GM21423 (cell line): ENCODE data around the gene FZD7.

Experiments used
- ATAC-seq: cut with Tn5 transposase; IDR thresholded peaks from one replicate; pipeline ENCODE4 v1.9.1; 2021; ENCODE audit warnings: mild to moderate bottlenecking, moderate library complexity; ENCODE audit not compliant: unreplicated experiment

Gene FZD7

DNA sequence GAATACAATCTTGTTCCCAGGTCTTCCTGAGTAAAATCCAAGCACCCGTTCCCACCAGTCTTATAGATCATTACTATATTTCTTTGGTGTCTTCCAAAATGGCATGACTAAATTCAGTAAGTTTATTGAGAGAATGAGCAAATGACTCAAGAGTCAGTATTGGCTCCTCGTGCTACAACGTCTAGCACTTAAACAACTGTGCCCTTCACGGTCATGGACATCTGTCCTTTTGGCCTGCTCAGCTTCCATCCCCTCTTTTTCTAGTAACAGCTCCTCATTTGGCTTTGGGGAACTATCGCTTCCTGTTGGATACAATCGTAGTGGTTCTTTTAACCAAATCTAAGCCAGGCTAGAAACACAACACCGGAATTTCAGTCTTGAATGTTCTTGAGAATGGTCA, 24.1 kb upstream of the FZD7 start:
- ATAC-seq, result no peak

DNA sequence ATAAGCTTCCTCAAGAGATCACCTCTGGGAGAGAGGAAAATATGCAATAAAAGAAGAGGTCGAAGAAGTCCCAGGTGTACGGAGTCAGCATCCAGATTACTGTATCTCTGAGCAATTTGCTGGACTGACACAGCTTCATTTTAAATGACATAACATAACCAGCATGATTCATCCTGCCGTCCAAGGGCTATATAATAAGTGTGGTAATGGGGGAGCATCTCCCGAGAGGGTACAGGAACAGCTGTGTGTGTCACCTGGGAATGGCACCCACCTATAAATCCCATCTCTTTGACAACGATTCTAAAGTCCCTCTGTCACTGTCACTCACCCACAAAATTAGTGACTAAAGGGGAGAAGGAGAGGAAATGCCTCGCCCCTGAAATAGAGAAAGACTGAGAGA, 19.3 kb upstream of the FZD7 start:
- ATAC-seq, result no peak

DNA sequence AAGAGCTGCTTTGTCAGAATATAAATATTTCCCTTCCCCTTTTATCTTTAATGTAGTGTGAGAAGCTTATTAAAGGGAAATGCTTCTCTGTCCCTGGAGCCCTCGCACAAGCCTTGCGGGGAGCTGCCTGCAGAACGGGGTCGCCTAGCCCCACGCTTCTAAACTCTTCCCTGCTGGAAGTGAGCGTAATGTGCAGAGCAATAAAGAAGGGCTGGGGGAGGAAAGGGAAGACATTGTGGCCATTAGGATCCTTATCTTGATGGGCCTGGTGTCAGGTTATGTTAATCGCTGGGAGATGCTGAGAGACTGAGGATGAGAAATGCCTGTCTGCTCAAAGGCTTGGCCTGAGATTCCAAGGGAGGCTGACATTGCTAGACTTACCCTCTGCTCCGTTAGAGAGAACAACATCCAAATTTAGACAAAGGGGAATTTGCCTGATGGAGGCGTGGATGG, 18.9 kb upstream of the FZD7 start:
- no peak for ATAC-seq

DNA sequence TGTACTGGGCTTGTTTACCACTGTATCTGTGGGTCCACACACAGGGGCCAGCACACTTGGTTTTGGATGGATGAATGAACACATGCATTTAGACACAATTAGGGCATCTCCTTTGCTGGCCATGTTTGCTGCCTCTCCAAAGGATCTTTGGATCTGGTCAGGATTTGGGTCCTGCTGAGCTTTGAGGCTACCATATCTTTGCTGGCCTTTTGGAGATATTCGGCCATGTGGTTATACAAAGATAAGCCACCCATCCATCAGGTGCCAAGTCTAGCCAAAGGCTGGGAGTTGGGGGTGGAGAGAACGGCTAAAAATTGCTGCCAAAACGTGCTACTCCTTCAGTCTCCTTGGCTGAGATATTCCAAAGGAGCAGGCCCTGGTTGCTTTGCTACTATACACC, 18.2 kb upstream of the FZD7 start:
- ATAC-seq, result no peak

DNA sequence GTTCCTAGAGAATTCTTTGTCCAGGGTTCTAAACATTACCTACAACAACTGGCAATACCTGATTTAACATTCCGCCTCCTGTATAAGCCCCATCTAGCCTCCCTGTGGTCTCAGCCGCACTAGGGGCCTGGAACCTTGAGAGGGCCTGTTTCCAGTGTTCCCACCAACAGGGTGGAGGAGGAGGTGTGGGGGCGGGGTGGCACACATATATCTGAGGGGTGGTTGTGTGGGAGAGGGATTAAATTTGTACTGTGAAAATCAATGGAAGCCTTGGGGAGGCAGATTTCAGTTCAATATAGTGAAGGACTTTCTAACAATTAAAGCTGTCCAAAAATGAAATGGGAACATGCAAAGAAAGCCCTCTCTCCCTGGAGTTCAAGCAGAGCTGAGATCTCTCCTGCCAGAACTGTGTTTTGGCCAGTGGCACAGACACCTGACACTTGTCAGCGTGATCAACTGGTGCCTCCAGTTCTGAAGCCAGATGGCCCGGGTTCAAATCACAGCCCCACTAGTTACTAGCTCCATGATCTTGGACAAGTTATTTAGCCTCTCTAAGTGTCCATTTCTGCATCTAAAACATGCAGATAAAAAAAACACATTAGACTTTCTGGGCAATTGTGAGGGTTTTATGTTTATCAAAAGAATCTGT, 17.0 kb upstream of the FZD7 start:
- ATAC-seq, result no peak

DNA sequence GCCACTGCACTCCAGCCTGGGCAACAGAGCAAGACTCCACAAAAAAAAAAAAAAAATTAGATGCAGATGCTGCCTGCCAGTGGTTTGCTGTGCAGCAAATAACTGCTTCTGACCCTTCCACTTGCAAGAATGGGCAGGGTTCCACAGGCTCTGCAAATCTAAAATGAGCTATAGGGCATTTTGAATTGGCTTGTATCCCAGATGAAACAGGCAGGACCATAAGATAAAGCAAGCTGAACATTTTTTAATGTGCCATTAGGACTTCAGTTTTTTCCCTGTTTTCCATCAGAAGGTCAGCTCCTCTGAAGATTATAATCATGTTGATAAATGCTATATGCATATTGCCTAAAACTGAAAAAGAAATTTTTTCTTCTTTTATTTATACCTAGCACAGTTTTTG, 15.7 kb upstream of the FZD7 start:
- no peak for ATAC-seq

DNA sequence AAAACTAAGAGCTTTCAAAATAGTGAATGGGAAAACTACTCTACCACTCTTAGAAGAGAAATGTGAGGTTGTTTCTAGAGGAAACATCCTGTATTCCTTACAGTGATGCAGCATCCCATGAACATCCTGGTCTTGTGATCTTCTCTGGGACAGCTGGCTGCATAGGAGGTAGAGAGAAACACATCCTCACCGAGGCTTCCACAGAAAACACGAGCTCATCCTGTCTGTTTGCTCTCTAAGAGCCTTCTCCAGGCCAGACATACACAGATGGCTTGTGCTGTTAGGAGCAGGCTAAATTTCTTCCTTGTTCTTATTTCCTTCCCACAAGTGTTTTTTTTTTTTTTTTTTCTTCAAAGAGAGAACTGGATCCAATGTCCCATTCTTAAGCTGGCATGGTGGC, 14.7 kb upstream of the FZD7 start:
- ATAC-seq, result no peak

DNA sequence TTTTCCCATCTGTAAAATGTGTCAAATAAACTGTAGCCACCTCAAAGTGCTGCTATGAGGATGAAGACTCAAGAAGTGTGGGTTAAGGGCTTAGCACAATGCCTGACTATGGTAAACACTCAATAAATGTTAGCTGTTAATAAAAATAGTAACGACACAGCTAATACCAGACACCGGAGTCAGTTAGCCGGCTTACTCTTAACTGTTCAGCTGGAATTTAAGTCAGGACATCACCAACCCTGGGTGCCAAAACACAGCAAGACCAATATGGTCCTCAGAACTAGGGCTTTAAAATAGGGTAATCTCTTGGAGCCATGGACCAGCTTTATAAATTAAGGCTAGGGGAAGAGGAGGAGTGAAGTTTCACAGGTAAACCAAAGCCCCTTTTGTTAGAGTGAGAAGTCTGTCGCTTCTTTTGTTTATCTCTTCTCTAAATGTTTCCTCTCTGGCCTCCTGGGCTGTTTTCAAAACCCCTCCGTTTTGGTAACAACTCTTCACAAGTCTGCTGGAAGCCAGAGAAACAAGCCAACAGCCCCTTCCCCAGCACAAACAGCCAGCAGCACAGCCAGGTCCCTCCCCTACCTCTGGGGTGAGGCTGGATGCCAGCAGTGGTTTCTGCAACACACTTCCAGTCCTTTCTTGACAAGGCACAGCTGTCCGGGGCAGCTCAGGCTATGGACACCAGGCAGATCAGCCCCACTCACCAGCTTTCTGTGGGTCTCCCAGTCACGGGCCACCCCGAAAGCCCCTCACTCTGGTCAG, 13.8 kb upstream of the FZD7 start:
- no peak for ATAC-seq

DNA sequence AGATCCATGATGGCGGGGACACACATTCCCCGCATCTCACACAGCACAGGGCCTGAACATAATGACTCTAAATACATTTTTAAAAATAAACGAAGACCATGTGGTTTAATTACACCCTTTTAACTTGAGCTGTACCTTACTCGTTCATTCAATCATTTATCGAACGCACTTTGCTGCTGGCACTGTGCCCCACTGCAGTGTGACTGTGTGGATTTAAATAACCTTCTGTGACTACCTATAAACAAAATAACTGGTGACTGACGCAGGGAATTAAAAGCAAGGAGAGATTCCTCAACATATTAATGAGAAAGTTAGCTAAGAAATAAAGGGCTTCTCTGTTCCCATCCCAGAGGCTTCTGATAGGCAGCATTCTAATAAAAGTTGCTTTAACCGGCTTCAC, 10.9 kb upstream of the FZD7 start:
- ATAC-seq, result no peak

DNA sequence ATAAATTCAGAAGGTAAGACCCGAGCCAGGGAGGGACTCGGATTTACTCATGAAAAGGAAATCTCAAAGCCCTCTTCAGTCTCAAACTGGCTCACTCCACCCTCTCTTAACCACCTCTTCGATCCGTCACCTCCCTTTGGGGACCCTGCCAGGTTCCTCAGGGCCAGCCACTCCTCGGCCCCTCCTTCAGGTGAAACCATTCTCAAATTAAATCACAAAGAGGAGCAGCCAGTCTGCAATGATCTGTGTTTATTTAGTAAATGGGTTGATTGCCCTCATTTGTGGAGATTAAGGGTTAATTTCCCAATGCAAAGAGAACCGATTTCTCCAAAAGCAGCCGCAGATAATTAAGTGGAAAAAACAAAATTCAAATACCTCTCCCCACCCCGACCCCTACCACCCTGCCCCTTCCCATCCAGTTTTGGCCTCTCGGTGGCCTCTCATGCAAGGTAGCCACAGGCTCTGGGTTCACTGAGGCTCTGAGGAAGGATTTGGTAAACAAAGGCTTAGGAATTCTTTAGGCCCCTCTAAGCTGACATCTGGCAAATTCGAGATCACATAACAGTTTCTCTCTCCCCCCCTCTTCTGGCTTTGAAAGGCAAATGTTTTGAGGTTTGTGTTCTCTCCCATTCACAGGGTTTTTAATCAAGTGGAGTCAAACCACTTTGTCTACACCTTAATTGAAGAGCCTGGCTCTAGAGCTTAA, 10.3 kb upstream of the FZD7 start:
- no peak for ATAC-seq

DNA sequence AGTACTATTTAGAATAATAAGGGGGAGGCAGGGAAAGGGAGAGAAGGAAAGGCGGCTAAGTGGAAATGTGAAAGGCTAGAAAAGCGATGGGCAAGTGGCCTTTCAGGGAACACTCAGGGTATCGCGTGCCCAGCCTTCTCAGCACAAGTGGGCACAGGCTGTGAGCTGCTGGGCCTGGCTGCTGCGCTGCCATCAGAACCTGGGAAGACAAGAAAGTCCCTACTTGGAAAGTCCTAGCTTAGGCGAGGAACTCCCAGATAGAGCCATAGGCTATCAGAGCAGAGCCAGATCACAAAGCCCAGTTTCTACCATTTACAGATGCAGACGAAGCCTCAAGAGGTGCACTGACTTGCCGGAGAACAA, 9.8 kb upstream of the FZD7 start:
- no peak for ATAC-seq

DNA sequence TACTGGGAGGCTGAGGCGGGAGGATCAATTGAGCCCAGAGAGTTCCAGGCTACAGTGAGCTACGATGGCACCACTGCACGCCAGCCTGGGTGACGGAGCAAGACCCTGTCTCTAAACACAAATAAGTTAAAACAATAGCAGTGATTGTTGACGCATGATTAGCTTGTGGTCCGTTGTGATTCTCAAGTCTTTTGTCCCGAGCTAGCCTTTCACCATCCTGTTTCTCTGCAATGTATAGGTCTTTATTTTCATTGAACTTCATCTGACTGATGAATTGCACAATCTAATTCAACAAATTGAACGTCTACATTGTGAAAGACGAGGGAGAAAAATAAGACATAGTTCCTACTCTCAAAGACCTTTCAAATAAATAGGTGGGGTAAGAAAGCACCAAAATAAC, 8.8 kb upstream of the FZD7 start:
- ATAC-seq, result no peak

DNA sequence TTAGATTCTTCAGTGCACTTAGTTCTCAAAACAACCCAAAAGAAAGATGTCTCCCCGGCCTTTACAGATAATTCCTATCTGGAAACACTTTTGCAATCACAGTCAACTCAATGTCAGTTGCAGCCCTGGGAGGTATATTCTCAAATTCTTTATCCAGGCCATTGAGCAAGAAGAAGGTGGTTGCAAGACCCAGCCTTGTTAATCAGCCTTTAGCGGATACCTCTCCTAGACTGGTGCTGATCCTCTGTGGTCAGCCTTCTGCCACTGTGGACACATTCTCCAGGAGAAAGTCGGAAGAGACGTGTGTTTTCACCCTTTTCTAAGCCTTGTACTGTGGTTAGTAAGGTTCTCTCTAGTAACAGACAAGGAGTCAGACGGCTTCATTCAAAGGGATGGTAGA, 7.8 kb upstream of the FZD7 start:
- no peak for ATAC-seq

DNA sequence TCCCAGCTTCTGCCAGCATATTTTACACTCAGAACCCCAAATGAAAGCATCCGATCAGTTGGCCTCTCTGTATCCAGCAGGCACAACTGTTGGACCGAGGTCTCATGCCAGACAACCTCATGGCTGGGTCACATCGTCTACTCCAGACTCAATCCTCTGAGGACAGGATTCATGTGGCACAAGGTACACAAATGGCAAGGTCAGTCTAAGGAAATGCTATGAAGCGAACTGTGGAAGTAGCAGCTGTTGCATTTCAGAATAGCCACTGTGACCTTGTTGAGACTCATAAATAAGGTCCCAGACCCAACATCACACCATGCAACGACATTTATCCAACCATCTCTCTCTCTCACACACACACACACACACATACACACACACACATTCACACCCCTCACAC, 7.1 kb upstream of the FZD7 start:
- no peak for ATAC-seq

DNA sequence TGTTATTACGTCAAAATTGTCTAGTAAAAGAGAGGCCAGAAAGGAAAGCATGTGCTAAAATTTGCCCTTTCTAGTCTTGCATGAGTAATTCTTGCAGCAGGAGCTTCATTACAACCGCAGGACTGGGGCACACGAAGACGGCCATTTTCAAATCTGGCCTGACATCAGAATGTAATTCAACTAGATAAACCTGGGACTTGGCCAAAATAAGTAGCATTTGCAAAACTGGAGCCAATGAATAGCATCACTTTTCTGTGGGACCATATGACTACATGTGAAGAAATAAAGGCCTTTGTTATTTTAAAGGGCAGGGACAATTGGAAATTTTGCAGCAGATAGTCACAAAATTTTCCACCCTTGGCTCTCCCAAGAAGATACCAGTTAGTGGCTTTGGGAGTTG, 3.0 kb upstream of the FZD7 start:
- no peak for ATAC-seq

DNA sequence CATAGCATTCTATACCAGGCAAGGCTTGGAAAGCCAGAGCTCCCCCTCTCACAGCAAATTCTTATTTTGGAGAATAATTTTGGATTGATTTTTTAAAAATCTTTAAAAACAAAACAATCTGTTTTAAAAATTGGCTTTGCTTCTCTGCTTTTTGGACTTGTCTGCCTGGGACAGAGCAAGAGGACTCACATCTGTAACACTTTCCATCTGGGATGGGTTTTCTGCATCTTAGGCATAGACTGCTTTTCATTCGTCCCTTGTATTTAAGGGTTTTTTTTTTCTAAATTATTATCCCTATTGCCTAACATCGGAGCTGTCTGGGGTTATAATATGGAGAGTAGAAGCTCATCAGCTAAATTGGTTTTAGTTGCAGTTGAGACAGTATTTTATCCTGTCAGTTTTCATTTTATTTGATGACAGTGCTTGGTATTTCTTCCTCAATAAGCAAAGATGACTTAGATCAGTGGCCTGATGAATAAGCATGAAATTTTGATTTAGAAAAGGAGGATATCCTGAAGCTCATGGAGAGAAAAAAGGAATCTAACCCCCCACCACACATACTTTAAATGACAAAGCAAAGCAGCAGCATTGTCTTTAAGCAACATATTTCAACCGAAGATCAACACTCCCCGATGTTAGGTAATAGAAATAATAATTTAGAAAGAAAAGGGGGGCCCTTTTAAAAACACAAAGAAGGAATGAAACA, 2.3 kb upstream of the FZD7 start:
- no peak for ATAC-seq

DNA sequence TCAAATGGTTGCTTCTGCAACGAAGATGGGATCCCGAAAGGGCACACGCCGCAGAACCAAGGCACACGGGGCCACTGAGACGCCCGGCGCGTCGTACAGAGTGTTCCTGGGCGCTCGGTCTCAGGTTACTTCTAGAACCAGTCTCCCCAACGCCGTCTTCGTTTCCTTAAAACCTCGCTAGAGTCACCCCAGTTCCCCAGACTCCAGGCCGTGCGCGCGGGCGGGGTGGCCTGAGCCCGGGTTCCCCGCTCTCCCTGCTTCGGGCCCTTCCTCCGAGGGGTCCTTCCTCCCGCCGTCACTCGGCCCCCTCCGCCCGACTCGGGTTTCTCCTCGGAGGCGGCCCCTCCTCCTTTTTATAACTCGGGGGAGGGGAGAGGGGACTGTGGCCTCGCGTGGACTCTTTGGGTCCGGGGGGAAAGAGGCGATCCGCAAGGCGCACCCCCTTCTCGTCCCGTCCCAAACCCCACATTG, 774 bp upstream of the FZD7 start:
- ATAC-seq, result peak; percentile 16

DNA sequence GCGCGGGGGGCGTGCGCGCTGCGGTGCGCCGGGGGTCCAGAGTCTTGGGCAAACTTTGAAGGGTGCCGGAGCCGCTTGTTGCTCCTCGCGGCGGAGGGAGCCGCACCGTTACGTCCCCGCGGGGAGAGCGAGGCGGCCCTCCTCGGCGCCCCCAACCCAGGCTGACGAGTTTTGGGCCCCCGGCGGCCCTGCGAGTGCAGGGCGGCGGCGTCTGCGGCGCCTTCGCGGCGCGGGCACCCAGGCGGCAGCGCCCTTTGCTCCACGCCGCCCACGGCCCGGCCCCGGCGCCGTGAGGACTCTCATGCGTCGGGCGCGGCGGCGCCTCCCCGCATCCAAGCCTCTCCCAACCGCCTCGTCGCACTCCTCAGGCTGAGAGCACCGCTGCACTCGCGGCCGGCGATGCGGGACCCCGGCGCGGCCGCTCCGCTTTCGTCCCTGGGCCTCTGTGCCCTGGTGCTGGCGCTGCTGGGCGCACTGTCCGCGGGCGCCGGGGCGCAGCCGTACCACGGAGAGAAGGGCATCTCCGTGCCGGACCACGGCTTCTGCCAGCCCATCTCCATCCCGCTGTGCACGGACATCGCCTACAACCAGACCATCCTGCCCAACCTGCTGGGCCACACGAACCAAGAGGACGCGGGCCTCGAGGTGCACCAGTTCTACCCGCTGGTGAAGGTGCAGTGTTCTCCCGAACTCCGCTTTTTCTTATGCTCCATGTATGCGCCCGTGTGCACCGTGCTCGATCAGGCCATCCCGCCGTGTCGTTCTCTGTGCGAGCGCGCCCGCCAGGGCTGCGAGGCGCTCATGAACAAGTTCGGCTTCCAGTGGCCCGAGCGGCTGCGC, 814 bp downstream of the FZD7 start:
- ATAC-seq, result peak; percentile 9

DNA sequence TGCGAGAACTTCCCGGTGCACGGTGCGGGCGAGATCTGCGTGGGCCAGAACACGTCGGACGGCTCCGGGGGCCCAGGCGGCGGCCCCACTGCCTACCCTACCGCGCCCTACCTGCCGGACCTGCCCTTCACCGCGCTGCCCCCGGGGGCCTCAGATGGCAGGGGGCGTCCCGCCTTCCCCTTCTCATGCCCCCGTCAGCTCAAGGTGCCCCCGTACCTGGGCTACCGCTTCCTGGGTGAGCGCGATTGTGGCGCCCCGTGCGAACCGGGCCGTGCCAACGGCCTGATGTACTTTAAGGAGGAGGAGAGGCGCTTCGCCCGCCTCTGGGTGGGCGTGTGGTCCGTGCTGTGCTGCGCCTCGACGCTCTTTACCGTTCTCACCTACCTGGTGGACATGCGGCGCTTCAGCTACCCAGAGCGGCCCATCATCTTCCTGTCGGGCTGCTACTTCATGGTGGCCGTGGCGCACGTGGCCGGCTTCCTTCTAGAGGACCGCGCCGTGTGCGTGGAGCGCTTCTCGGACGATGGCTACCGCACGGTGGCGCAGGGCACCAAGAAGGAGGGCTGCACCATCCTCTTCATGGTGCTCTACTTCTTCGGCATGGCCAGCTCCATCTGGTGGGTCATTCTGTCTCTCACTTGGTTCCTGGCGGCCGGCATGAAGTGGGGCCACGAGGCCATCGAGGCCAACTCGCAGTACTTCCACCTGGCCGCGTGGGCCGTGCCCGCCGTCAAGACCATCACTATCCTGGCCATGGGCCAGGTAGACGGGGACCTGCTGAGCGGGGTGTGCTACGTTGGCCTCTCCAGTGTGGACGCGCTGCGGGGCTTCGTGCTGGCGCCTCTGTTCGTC, 1.7 kb downstream of the FZD7 start:
- ATAC-seq, result no peak

DNA sequence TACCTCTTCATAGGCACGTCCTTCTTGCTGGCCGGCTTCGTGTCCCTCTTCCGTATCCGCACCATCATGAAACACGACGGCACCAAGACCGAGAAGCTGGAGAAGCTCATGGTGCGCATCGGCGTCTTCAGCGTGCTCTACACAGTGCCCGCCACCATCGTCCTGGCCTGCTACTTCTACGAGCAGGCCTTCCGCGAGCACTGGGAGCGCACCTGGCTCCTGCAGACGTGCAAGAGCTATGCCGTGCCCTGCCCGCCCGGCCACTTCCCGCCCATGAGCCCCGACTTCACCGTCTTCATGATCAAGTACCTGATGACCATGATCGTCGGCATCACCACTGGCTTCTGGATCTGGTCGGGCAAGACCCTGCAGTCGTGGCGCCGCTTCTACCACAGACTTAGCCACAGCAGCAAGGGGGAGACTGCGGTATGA, 2.3 kb downstream of the FZD7 start:
- ATAC-seq, result no peak
